GM21619 (cell line): ENCODE data around the gene SERPINA10.
"Not testable (repeated sequence)": the region's sequence is repeated elsewhere in the genome, so short reads cannot be mapped to it uniquely, and the experiment has no call there.

ENCODE experiments used
- ATAC-seq: cut with Tn5 transposase; IDR thresholded peaks from one replicate; pipeline ENCODE4 v1.9.1; 2021; ENCODE audit not compliant: unreplicated experiment

Gene SERPINA10

DNA sequence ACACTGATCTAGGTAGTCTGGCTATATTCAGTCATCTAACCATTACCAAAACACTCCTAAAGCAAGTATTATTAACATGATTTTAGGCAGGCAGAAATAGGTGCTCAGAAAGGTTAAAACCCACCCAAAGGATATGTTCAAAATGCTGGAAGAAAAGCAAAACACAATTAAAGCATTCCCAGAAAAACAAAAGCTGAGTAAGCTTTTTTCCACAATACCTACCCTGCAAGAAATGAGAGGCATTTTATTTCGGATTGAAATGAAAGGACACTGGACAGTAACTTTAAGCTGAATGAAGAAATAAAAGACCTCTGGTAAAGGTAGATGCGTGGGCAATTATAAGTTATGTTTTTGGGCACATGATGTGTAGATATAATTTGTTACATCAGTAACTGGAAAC is 21.8 kb upstream of the SERPINA10 start:
- no peak for ATAC-seq

DNA sequence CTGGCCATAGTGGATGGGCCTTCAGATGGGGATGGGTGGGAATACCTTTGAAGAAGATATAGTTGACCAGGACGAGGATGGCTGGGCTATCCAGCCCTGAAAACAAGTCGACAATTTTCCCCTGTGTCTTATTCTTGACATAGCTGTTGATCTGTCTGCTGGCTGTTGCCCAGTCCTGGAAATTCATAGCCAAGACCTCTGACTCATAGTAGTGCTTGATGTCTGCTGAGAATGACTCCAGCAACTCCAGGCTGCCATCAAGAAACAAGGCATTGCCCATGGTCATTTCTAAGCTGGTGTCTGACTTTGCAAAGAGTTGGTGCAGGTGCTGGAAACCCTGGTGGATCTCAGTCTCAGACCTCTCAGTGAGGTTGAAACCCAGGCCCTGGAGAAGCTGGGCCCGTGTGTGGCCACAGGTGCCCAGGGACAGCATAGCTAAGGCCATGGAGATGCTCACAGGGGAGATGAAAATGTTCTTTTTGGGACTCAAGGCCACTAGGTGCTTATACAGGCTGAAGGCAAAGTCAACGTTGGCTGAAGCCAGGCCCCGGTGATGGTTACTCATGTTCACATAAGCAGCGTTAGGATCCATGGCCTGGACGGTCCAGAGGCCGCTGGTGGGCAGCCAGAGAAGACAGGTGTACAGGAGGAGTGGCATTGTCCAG is 21.1 kb upstream of the SERPINA10 start:
- no peak for ATAC-seq

DNA sequence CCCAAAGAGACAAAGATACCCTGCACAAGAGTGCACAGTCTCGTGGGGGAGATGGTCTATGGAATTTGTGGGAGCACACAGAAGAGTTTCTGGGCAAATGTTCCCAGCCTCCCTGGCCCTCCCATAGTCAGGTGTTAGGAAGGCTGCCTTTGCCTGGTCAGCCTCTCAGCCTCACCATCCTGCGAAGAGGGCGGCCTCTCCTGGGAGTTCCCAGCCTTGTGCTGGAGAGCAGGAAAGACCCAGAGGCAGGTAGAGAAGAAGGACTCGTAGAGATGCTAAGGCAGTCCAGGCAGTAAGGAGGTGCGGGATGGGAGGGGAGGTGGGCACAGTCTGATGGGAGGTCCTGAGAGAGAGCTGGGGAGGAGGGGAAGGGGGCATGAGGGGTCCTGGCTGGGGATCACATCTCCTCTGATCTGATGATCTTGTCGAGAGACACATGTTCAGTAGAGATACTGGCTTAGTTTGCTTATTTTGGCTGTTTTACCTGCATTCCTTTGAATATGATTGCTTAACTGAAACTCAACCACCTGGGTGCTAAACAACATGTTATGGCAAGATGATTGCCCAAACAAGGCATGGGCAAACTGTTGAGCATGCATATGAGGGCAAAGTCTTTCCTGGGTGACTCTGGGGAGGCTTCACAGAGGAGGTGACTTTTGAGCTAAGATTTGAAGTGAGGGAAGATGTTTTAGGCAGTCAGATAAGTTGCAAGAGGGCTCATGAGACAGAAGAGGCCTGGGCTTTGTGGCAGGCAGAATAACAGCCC is 19.6 kb upstream of the SERPINA10 start:
- ATAC-seq = no peak

DNA sequence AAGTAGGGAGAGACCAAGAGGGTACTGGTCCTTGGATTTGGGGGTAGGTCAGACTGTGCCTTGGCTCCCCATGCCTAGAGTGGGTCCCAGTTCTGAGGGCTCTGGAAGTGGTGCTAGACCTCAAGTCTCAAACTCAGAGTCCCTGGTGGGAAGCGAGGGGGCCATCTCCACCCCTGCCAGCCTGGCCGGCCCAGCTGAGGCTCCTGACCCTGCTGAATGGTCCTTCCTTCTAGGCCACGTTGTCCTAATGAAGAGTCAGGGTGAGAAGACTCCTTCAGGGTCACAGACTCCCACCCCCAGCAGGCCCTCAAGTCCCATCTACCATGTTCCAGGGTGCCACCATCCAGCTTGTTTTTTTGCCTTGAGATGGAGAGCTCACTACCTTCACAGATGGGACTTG is 17.2 kb upstream of the SERPINA10 start:
- no peak for ATAC-seq

DNA sequence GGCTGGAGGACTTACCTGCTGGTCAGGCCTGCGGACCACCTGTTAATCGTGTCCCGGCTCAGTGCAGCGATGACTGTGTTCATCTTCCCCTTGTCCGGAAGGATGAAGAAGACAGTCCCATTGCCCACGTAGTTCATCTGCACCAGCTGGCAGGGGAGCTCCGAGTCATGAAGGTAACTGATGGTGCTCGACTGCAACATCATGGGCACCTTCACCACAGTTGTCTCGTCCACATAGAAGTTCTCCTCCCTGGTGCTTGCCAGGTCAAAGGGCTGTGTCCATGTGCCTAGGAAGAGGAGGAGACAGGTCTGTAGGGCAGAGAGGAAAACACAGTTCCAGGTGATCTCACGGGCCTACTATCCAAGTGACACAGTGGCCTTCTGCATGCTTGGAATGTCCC is 16.7 kb upstream of the SERPINA10 start:
- ATAC-seq = no peak

DNA sequence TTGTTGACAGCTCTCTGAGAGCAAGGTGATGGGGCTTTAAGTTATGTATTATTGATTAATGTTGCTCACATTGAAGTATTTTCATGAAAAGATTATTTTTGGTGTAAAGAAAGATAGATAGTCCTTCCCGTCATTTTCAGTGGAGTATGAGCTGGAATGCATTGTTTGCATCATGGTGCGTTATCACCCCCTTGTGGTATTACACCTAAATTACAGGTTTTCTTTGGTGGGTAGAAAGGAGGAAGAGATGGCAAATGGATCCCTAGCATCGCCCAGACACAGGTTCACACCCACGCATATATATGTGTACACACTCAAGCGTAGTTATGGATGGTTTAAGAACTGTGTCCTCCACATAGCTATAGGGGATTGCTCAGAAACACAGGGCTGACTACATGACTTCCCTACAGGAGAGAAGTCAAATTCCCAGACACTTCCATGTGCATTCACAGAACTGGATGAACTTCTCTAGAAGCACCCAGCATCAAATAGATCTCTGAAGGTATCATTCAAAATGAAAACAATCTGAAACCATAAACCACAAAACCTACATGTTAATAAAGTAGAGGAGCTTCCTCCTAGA is 14.4 kb upstream of the SERPINA10 start:
- ATAC-seq = no peak

DNA sequence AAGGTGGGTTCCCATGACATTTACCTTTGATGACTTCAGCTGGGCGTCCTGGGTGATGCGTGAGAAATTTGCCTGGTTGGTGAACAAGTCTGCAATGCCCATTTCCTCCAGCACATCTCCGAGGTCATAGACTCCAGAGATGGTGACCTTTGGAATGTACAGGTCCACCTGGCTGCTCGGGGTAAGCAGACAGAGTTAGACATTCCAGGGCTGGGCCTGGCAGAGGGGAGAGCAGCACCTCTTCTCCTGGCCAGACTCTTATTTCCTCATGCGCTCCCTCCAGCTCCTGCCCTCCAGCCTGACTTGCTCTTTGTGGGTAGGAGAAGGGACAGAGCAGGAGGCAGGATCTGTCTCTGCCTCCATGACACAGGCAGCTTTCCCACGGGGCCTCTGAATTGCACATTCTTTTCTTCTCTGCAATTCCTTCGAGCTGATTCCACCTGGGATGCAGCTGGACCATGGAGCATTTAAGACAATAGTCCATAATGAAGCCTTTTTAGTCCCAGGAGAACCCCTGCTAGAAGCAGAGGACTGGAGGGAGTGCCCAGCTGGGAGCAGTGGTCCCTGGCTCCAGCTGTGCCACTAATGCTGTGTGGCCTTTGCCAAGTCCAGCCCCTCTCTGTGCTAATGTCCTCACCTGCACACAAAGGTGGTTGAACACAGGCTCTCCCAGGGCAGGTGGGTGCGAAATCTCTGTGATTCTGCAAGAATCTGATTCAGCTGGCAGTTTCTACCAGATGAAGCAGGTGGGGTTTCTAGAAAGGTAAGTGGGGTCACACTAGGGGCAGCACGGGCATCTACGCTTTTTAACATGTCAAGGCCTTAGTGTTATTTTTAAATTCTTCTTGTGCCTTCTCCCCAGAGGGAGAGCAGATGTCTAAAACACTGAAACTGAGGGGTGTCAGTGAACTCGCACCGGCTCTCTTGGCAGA is 13.2 kb upstream of the SERPINA10 start:
- no peak for ATAC-seq

DNA sequence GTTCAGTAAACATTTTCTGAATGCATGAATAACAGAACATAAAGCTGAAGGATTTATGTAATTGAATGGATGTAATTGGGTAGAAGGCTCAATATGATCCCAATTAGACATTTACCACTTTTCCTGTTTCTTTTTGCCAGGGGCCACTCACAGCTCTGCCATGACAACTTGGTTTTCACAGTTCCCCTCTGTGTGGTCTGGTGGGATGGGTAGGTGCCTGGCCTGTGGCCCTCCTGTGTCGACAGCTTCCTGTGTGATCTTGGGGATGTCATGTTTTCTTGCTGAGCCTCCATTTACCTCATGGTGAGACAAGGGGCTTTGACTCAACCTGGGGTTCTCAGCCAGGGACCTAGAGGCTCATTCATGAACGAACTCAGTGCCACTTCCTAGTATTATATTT is 12.6 kb upstream of the SERPINA10 start:
- no peak for ATAC-seq

DNA sequence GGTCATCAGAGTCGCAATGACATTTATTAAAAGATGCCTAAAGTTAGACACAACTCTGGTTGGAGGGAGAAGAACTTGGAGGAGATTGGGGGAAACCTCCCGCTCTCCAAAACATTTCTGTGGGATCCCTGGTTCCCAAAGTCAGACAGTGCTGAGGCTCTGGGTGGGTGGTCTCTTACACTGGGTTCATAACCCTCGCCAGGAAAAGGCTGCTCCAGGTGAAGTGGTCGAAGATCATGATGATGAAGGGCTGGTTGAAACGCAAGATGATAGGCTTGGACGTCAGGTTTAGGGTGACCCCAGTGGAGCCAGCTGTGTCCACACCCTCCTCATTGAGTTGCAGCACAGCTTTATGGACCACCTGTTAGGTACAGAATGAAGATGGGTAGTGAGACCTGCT is 11.2 kb upstream of the SERPINA10 start:
- ATAC-seq = no peak

DNA sequence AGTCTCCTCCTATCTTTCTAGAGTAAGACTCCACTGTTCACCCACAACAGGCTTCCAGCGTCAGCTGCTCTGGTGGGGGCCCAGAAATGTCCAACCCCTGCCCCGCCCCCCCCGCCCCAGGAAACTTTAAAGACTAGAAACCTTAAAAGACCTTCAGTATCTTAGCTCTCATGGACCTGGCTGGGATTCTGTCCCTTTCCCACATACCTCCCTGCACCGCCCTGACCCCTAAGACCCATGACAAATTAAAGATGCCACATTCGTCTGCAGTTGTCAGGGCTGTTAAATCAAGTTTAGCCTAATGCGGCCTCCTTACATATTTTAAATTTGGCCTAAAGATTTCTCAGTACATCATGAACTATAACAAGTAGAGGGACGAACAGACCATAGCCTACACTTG is 10.0 kb upstream of the SERPINA10 start:
- ATAC-seq = no peak

DNA sequence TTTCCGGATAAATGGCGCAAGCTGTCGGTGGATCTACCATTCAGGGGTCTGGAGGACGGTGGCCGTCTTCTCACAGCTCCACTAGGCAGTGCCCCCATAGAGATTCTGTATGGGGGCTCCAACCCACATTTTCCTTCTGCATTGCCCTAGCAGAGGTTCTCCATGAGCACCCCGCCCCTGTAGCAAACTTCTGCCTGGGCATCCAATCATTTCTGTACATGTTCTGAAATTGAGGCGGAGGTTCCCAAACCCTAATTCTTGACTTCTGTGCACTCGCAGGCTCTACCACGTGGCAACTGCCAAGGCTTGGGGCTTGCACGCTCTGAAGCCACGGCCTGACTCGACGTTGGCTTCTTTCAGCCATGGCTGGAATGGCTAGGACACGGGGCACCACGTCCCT is 5.1 kb upstream of the SERPINA10 start:
- ATAC-seq = no peak

DNA sequence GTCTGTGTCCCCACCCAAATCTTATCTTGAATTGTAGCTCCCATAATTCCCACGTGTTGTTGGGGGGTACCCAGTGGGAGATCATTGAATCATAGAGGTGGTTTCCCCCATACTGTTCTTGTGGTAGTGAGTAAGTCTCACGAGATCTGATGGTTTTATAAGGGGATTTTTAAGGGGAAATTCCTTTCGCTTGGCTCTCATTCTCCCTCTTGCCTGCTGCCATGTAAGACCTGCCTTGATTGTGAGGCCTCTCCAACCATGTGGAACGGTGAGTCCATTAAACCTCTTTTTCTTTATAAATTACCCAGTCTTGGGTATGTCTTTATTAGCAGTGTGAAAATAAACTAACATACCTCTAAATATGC is 3.1 kb upstream of the SERPINA10 start:
- ATAC-seq = not testable (repeated sequence)

DNA sequence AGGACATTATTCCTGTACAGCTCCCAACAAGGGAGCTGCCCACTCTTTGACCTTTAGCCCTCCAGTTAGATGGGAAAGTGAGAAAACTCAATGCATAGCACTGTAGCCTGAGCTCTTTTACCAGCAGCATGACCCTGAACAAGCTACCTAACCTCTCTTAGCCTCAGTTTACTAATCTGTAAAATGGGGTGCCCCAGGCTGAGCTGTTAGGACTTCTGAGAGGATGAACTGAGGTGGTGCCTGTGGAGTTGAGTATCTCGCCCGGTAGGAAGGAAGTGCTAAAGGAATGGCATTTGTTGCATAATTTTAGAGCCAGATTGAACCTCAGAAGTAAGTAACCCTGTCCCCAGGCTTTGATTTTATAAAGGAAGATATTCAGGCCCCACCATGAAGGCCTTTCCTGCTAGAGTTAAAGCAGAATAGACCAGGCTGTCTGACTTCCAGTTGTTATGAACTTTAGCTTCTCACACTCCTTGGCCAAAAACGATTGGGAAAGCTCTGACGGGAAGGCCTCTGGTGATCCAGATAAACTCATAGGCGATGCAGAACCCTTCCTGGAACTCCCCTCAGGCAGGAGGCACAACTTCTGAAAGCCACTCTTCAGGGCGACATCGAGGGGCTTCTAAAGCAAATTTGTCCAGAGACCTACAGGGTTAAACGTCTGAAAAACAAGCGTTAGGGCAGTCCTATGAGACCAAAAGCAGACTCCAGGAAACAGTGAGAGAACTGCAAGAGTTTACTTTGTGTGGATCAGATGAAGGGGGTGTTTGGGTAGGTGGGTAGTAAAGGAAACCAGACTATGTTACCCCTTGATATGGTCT is 2.5 kb upstream of the SERPINA10 start:
- no peak for ATAC-seq

DNA sequence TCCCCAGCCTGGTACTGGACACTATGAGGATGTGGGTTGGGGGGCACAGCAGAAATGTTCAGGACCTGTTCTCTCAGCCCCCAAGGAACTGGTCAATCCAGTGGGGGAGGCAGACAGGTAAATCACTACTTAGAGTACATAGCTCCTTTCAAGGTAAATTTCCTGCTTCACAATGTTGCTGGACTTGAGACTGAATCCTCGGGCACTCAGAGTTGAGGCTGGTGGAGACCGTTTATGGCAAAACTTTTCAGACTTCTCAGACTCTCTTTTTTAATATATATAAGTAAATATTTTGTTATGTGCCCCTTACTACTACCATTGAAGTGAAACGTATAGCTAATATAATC is 483 bp upstream of the SERPINA10 start:
- ATAC-seq = no peak

DNA sequence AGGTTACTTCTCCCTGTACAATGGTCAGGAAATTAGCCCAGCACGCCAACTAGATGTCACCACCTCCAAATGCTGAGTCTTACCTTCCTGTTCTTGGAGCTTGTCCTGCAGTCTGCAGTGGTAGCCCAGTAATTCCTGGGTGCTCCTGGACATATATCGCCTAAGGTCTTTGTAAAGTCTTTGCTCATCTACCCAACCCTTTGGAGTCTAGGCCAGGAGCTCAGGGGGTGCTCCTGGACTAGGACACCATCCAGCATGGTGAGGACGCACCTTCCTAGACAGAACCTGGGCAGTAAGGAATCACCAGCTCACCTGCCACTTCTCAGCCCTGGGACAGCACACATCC is 569 bp downstream of the SERPINA10 start:
- ATAC-seq = no peak

DNA sequence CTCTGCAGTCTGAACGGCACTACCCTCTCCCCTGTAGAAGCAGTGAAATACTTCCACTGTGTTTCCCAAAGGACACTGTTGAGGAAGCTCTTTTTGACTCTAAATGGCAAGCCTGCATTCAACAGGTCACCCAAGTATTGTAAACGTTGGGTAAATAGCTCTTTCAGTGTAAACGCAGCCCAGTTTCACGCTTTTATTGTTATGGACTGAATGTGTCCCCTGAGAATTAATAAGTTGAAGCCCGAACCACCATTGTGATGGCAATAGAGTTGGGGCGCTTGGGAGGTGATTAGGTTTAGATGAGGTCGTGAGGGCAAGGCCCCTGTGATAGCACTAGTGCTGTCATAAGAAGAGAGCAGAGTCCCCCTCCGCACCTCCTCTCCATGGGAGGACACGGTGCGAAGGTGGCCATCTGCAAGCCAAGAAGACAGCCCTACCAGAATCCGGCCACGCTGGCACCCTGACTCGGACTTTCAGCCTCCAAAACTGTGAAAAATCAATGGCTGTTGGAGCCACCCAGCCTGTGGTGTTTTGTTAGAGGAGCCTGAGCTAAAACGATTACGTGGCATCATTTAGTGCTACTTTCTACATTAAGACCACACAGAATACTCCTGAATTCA is 1.1 kb downstream of the SERPINA10 start:
- ATAC-seq = no peak

DNA sequence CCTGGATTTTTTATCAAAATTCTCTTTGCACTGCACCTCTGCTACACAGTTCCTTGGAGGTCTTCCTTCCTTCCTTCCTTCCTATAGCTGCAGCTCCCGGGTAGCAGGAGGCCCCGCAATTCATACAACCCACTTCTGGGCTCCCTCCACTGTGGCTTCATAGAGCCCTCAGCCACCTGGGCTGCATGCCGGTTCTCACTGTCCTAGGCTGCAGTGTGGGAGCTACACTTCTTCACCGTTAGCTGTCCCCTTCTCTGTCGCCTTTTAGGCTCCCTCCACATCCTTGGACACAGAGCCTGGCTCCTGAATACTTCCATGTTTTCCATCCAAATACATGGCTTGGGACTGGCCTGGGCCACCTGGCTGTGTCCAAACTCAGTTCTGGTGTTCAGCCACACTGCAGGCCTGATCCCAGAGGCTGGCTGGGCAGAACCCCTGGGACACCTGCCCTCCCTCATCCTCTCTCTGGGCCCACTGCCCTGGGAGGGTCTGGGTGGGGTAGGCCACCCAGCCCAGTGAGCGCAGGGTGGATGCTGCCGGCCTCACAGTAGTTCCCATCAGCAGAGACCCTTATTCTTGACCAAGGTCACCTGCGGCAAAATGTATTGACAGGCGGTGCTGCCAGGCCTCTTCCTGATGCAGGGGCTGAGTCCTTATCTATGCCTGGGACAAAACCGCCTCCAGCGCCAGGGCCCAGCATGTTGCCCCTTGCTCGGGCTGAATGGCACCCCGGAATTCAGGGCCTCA is 1.7 kb downstream of the SERPINA10 start:
- ATAC-seq = no peak

DNA sequence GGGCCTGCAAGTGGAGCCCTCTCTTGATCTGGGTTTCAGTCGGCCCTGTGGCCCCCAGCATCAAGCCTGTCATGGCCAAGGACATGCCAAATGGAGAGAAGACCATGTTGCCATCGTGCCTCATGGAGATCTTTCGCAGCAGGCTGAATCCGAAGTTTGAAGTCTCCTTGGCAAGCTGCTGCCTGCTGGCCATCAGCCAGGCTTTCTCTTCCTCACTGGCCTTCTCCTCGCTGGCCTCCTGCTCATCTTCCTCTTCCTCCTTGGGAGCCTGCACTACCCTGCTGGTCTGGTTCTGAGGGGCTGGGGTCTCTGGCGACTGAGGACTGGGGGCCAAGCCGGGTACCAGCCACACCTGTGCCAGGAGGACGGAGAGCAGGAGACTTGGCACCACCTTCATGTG is 2.9 kb downstream of the SERPINA10 start:
- ATAC-seq = no peak

DNA sequence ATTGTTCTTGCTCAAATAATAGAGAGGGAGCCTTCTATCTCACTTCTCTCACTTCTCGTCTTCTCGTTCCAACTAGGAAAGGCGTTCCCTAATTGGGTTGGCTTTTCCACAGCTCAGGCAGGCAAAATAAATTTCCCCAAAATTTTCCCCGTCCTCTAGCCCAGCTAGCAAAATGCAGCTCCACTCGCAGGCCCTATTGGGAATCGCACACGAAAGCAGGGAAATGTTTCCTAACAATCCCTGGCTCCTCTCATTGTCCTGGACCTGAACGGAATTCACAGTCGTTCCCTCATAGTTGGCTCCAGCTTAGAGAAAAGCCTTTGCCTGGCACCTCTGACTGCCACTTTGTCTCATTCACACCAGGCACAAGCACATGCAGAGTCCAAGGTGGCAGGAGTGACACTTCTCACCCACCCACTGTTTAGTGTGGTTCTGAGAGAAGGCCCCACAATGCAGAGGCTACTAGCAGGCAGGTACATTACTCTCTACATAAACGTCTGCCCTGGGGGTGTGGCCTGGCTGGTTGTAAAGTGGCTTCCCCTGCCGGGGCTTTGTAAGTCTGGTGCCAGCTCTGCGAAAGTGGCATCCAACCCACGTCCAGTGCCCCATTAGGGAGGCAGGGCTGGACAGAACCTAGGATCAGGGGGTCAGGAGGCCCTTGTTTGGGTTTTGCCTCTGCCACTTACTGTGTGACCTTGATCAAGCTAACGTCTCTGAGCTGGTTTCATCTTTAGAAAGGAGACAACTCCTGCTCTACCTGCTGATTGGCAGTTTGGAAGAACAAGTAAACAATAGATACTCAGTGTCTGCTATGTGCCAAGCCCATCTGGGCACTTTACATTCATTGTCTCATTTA is 4.2 kb downstream of the SERPINA10 start:
- no peak for ATAC-seq
